ENCODE measurements around the gene GHRH.

DNA sequence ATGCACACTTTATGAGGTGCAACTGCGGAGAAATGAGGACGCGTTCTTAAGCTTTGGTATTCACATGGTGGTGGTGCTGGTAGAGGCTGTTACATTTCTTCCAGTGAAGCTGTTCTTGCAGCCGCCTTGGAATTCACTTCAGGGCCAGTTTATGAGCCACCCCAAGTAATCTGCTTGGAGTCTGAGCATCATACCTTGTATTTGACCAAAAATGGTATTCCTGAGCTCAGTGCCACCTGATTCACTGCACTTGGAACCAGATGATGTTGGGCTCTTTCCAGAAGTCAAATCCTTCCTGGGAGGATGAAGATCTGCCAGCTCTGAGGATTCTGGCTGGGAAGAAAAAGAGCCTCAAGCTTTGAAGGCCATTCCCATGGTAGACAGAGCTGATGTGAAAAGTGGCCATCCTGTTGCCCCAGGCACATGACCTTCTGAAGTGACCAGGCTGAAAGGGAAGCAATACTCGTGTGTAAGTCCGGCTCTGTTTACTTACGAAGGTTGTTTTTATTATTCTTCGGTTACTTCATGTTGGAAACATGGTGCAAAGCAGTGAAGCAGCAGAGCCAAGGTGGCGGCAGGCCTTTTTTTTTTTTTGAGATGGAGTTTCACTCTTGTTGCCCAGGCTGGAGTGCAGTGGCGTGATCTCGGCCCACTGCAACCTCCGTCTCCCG lies 35.6 kb upstream of the GHRH start:
- TF ChIP-seq, protein P1, sequence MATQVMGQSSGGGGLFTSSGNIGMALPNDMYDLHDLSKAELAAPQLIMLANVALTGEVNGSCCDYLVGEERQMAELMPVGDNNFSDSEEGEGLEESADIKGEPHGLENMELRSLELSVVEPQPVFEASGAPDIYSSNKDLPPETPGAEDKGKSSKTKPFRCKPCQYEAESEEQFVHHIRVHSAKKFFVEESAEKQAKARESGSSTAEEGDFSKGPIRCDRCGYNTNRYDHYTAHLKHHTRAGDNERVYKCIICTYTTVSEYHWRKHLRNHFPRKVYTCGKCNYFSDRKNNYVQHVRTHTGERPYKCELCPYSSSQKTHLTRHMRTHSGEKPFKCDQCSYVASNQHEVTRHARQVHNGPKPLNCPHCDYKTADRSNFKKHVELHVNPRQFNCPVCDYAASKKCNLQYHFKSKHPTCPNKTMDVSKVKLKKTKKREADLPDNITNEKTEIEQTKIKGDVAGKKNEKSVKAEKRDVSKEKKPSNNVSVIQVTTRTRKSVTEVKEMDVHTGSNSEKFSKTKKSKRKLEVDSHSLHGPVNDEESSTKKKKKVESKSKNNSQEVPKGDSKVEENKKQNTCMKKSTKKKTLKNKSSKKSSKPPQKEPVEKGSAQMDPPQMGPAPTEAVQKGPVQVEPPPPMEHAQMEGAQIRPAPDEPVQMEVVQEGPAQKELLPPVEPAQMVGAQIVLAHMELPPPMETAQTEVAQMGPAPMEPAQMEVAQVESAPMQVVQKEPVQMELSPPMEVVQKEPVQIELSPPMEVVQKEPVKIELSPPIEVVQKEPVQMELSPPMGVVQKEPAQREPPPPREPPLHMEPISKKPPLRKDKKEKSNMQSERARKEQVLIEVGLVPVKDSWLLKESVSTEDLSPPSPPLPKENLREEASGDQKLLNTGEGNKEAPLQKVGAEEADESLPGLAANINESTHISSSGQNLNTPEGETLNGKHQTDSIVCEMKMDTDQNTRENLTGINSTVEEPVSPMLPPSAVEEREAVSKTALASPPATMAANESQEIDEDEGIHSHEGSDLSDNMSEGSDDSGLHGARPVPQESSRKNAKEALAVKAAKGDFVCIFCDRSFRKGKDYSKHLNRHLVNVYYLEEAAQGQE (IDR thresholded peaks at IDR 0.05; ENCODE audit: low read depth) = no peak
- TF ChIP-seq TCF12 (IDR thresholded peaks at IDR 0.05; ENCODE audit: low read depth) = no peak
- TF ChIP-seq EGR1 (IDR thresholded peaks at IDR 0.05) = no peak
- no peak for TF ChIP-seq CREB1 (IDR thresholded peaks at IDR 0.05; ENCODE audit: low read depth)
- no peak for TF ChIP-seq FOXM1 (IDR thresholded peaks at IDR 0.05; ENCODE audit: borderline replicate concordance, low read depth)
- TF ChIP-seq CEBPB (IDR thresholded peaks at IDR 0.05) = no peak
- TF ChIP-seq YY1 (IDR thresholded peaks at IDR 0.05; ENCODE audit: low read depth) = no peak
- no peak for TF ChIP-seq NFIC (IDR thresholded peaks at IDR 0.05)
- no peak for TF ChIP-seq EP300 (IDR thresholded peaks at IDR 0.05; ENCODE audit: borderline replicate concordance)
- TF ChIP-seq, protein P2, sequence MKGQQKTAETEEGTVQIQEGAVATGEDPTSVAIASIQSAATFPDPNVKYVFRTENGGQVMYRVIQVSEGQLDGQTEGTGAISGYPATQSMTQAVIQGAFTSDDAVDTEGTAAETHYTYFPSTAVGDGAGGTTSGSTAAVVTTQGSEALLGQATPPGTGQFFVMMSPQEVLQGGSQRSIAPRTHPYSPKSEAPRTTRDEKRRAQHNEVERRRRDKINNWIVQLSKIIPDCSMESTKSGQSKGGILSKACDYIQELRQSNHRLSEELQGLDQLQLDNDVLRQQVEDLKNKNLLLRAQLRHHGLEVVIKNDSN (IDR thresholded peaks at IDR 0.05) = no peak
